Astrocyte (in vitro differentiated cells and primary cell): ENCODE results near the gene TMEM86A.

Source experiments
- EZH2 ChIP-seq: IDR thresholded peaks from 2 replicates; pipeline ENCODE4 v1.6.1; 2012; ENCODE audit warnings: mild to moderate bottlenecking, low read length, inconsistent platforms; ENCODE audit not compliant: insufficient read depth
- TF ChIP-seq, protein P1 (sequence below): IDR thresholded peaks from 2 replicates; pipeline ENCODE4 v1.5.1; 2011; ENCODE audit warnings: low read depth, mild to moderate bottlenecking, inconsistent platforms, low read length, moderate library complexity; ENCODE audit not compliant: insufficient read depth

DNA sequence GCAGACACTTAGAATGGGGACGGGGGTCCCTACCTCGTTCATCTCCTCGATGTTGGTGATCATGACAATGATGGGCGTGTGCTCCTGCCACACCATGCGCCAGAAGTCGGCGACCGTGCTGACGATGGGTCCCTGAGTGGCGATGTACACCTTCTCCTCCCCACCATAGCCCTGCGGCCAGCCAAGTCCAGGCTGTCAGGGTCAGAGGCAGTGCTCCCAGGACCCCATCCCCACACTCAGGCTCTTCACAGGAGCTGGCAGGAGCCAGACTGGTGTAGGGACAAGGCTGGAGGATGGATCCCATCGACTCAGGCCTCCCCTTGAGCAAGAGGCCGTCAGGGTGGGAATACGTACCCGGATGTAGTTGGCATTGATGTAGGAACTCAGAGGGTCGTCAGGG, 34.6 kb downstream of the TMEM86A start:
- TF ChIP-seq EZH2 = no peak
- TF ChIP-seq, protein P1, sequence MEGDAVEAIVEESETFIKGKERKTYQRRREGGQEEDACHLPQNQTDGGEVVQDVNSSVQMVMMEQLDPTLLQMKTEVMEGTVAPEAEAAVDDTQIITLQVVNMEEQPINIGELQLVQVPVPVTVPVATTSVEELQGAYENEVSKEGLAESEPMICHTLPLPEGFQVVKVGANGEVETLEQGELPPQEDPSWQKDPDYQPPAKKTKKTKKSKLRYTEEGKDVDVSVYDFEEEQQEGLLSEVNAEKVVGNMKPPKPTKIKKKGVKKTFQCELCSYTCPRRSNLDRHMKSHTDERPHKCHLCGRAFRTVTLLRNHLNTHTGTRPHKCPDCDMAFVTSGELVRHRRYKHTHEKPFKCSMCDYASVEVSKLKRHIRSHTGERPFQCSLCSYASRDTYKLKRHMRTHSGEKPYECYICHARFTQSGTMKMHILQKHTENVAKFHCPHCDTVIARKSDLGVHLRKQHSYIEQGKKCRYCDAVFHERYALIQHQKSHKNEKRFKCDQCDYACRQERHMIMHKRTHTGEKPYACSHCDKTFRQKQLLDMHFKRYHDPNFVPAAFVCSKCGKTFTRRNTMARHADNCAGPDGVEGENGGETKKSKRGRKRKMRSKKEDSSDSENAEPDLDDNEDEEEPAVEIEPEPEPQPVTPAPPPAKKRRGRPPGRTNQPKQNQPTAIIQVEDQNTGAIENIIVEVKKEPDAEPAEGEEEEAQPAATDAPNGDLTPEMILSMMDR = no peak
